RCC 7860 (cell line): Measurements from ENCODE around the gene C19orf38.
"Not testable (repeated sequence)": the region's sequence is repeated elsewhere in the genome, so short reads cannot be mapped to it uniquely, and the experiment has no call there.

Experiments
- DNase-seq: peaks from one replicate; pipeline ENCODE4 v3.0.0-alpha.2; 2015; ENCODE audit warnings: low spot score
- FAIRE-seq: peaks from 2 replicates; lab custom pipeline; 2012; peaks lifted over from hg19 to GRCh38; lab: Jason Lieb, UNC

Gene C19orf38

GRCh38 chr19:10839114-10840050 is 8.8 kb upstream of the C19orf38 start:
- FAIRE-seq (no peak), DNase-seq (no peak)

DNA sequence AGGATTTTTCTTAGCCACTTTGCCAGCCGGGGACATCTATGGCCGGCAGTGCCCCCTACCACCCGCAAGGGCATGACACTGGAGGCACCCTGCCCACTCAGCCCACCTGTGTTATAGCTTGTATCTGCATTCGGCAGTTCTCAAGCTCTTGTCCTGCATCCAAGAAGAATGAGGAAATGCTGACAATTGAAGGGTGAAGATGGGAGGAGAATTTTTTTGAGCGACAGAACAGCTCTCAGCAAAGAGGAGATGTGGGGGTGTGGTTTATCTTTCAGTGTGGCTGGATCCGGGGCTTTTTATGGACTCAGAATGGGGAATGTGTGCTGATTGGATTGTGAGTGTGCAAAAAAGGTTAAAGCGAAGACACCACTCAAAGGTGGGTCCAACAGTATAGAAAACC is 5.4 kb upstream of the C19orf38 start:
- DNase-seq (no peak), FAIRE-seq (no peak)

DNA sequence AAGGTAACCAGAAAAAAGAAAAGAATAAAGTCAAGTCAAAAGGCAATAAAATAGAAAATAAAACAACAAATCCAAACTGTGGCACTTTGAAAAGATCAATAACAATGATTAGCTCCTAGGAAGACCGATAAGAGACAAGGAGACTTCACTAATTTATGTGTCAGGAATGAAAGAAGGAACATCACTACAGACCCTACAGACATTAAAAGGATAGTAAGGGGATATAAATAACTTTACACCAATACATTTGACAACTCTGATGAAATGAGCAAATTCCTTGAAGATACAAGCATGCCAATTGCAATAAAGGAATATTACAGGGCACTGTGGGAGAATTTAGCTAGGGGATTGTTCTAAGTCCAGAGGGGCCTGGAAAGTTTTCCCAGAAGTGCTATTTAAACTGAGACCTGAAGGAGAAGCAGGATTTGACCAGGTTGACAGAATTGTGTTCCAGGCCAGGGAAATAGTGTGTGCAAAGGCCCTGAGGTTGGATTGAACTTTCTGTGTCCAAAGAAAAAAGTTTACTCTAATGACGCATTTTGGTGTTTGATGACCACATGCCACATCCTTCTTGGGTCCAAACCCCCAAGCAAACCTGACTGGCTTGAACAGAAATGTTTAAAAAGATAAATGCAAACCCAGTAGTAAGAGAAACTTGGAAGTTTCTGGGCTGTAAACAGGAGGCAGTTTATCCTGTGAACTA is 1.6 kb upstream of the C19orf38 start:
- FAIRE-seq: no peak
- DNase-seq: no peak

GRCh38 chr19:10850631-10851030 is 2.4 kb downstream of the C19orf38 start:
- no peak for DNase-seq
- FAIRE-seq: no peak

- FAIRE-seq: no peak
- DNase-seq: peak; percentile 90
Measured at GRCh38 chr19:10852098-10852800, 4.0 kb downstream of the C19orf38 start.

GRCh38 chr19:10852941-10853340 is 4.7 kb downstream of the C19orf38 start:
- FAIRE-seq (no peak), DNase-seq (no peak)

DNA sequence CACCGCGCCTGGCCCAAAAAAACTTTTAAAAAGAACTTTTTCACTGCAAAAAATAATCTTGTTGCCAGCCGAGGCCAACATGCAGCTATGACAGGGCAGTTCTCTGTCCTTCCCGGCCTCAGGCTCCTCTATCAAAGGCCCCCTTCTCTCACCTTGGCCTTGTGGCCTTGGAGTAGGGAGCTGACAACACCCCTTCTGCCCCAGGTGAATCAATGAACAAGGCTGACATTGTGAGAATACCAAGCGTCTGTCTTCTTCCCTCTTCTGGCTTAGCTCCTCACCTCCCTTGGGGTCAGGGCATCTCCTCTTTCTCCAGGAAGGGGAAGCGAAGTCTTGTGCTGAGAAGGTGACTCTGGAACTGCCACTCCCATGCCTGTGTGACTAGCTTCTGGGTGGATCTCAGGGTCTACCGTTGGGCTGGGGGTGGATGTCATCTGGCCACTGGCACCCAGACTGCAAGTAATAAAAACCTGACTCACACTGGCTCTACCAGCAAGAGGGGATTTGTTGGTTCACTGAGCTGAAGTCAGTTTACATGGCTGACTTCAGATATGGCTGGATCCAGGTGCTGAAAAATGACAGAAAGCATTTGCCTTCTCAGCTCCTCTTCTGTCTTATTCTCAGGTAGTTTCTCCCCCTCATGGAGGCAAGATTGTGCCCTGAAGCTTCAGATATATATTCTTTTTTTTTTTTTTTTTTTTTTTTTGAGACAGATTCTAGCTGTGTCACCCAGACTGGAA is 6.3 kb downstream of the C19orf38 start:
- FAIRE-seq: no peak
- DNase-seq: peak; percentile 67

DNA sequence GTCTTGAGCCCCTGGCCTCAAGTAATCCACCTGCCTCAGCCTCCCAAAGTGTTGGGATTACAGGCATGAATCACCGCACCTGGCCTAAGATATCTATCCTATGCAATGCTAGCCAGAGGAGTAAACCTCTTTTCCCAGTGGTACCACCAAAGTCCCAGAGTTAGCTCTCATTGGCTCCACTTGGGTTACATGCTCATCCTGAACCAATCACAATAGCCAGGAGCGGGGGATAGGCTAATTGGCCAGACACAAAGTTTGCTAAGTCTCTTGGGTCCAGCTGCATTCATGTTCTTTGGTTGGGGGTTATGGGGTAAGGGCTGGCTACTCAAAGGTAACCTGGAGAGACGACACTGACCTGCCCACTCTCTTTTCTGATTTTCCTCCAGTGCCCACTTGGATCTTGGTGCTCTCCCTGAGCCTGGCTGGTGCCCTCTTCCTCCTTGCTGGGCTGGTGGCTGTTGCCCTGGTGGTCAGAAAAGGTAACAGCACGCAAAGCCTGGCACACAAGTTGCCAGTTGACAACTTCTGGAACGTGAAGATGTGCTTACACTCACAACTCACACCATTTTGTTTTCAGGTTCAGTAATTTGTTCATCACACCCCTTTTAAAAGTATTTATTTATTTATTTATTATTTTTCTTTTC is 7.8 kb downstream of the C19orf38 start:
- no peak for FAIRE-seq
- no peak for DNase-seq

DNA sequence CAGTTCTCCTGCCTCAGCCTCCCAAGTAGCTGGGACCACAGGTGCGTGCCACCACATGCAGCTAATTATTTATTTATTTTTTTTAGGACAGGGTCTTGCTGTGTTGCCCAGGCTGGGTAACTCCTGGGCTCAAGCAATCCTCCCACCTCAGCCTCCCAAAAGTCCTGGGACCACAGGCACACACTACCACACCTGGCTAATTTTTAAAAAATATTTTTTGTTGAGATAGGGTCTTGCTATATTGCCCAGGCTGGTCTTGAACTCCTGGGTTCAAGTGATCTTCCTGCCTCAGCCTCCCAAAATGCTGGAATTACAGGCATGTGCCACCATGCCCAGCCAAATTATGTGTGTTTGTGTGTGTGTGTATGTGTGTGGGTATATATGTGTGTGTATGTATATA is 8.7 kb downstream of the C19orf38 start:
- not testable (repeated sequence) for FAIRE-seq, DNase-seq

- DNase-seq (no peak), FAIRE-seq (no peak)
Measured at GRCh38 chr19:10858204-10858828, 10.1 kb downstream of the C19orf38 start.

GRCh38 chr19:10861103-10861651 is 13.0 kb downstream of the C19orf38 start:
- DNase-seq: no peak

DNA sequence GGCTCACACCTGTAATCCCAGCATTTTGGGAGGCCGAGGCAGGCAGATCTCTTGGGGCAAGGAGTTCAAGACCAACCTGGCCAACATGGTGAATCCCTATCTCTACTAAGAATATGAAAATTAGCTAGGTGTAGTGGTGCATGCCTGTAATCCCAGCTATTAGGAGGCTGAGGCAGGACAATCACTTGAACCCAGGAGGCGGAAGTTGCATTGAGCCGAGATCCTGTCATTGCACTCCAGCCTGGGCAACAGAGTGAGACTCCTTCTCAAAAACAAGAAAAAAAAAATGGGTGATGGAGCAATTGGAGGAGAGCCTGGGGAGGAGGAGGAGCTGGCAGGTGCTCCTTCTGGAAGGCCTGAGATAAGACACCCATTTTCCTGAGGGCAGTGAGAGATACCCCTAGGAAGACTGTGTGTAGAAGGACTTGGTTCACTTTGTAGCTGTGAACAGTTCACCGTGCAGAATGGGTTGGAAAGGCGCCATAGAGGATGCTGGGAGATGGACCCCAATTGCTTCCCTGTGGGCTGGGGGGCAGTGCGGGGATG is 14.4 kb downstream of the C19orf38 start:
- DNase-seq (no peak), FAIRE-seq (no peak)

More at GRCh38 chr19:10861103-10861651, 13.0 kb downstream of the C19orf38 start:
- FAIRE-seq: no peak

- FAIRE-seq: no peak
Measured at GRCh38 chr19:10863107-10863717, 15.0 kb downstream of the C19orf38 start.

GRCh38 chr19:10864538-10864899 is 16.3 kb downstream of the C19orf38 start:
- DNase-seq (peak; percentile 66), FAIRE-seq (peak; percentile 23)

More at GRCh38 chr19:10863107-10863717, 15.0 kb downstream of the C19orf38 start:
- DNase-seq: peak; percentile 56

GRCh38 chr19:10866495-10866894 is 18.3 kb downstream of the C19orf38 start:
- DNase-seq: no peak
- no peak for FAIRE-seq

- no peak for DNase-seq
- FAIRE-seq: no peak
Measured at GRCh38 chr19:10868872-10869547, 20.8 kb downstream of the C19orf38 start.

DNA sequence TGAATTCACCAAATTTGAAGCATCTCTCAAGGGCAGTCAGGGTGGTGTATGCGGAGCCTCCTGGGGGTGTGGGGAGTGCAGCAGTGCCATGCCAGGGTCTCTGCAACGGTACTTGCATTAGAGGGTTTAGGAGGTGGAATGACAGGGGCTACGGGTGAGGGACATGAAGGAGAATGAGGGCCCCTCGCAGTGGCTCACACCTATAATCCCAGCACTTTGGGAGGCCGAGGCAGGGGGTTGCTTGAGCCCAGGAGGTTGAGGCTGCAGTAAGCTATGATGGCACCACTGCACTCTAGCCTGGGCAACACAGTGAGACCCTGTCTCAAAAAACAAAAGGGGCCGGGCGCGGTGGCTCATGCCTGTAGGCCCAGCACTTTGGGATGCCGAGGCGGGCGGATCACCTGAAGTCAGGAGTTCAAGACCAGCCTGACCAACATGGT is 21.7 kb downstream of the C19orf38 start:
- FAIRE-seq, DNase-seq: not testable (repeated sequence)

DNA sequence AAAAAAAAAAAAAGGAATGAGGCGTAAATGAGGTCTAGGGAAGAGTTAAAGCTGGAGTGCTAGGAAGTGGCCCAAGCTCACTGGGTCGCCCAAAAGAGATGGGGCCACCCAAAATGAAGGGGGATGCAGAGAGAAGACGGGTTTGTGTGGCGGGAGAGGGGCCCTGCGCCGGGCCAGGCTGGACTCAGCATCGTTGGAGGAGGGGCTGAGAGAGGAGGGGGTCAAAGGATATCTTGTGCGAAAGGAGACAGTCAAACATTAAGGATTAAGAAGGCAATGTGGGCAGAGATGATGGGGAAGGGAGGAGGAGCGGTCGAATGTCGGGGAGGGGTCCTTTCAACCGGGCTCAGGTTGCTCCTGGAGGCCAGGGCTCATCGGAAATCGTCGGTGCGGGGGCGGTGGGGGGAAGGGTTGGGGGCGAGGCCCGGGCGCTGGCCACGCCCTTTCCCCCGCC is 22.3 kb downstream of the C19orf38 start:
- DNase-seq (no peak), FAIRE-seq (no peak)
